ENCODE measurements around the gene SPATA9. TPM values are rescaled to one million over a fixed set of nuclear protein-coding genes. Genes with fewer than 3 reads are reported as not detected.

SPATA9 gene, protein sequence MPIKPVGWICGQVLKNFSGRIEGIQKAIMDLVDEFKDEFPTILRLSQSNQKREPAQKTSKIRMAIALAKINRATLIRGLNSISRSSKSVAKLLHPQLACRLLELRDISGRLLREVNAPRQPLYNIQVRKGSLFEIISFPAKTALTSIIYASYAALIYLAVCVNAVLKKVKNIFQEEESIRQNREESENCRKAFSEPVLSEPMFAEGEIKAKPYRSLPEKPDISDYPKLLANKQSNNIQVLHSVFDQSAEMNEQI
- polyA plus RNA-seq (ENCODE audit: insufficient read length in 3 of 3) = 1 to 10 TPM; 1.2 to 1.9 (median 1.8) TPM

- no peak for DNase-seq (ENCODE audit: low read depth in 3 of 3, low spot score in 2 of 3)
These were observed at the start of gene SPATA9 for GRCh38 chr5:95682891-95683290. Gene SPATA9 (minus strand): TSS chr5:95682991. CDS start chr5:95682854, 137 bp downstream.

DNA sequence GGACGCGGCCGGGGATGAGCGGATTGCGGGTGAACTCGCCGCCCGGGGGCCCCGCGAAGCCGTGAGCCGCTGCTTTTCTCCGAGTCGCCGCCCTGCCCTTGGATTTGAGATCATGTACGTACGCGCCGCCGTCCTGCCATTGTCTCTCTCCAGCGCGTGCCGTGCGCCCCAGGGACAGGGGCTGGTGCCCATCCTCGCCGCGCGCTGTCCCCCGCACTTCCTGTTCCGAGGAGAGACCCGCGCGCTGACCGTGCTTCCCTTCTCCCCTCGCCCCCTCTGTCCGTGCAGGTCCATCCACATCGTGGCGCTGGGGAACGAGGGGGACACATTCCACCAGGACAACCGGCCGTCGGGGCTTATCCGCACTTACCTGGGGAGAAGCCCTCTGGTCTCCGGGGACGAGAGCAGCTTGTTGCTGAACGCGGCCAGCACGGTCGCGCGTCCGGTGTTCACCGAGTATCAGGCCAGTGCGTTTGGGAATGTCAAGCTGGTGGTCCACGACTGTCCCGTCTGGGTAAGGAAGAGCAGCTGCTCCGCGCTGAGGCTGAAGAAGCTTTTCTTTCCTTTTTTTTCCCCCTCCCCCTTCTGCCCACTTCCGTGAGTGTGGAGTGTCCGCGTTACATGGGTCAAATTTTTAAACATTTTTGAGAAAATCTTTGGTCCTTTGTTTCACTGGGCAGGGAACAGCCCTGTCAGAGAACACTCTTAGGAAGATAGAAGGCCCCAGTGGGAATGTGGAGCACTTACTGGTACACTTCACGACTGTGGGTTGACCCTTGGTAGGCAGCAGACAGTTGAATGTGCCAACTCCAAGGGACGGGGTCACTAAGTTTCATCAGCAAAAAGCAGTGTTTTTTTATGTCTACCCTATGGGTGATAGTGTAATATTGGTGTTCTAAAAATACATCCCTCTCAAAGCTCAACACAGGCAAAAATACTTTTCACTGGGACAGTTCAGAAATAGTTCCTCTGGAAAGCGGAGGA lies 49.1 kb upstream of the SPATA9 start:
- peak in 1 of 3 donors; percentile 53 for DNase-seq (ENCODE audit: low read depth in 3 of 3, low spot score in 2 of 3)

DNA sequence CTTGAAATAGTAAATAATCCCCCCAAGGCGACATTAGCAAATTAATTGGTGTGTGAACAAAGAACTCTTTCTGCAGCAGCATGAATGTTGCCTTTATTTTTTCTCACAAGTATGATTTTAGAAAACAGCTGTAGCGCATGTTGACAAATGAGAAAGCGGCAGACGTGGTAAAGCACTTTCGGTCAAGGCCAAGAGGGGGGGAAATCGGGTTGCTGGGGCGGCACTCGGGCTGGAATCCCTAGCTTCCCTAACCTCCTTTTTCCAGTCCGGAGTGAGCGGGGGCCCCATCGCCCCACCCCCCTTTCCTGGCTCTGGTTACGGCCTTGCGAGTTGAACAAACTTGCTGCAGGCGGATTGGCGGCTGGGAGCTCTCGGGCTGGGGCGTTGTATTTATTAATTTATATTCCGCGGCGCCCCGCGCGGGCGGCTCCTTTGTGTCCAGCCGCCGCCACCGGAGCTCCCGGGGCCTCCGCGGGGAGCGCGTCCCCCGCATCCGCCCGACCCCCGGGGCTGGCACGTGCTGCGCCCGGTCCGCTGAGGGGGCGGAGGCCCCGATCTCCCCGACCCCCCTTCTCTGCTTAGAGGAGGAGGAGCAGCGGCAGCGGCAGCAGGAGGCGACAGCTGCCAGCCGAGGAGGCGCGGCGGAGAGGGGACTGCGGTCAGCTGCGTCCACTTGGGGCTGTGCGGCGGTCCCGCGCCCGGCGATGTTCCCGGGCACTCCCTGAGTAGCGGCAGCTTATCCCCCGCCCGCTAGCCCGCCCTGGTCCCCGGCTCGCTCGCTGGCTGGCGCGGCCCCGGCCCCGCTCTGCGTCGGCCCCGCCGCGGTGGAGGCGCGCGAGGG lies 48.2 kb upstream of the SPATA9 start, which contains the start of gene RHOBTB3:
TSS of gene RHOBTB3 (plus strand) at position 607 of the 841 bp plus-strand sequence. CDS start 347 bp downstream, outside the sequence.
- DNase-seq (ENCODE audit: low read depth in 3 of 3, low spot score in 2 of 3) = peak; percentile 71 to 80 (median 72)

- no peak for DNase-seq (ENCODE audit: low read depth in 3 of 3, low spot score in 2 of 3)
These were observed 47.4 kb upstream of the SPATA9 start for GRCh38 chr5:95730011-95730700.

DNA sequence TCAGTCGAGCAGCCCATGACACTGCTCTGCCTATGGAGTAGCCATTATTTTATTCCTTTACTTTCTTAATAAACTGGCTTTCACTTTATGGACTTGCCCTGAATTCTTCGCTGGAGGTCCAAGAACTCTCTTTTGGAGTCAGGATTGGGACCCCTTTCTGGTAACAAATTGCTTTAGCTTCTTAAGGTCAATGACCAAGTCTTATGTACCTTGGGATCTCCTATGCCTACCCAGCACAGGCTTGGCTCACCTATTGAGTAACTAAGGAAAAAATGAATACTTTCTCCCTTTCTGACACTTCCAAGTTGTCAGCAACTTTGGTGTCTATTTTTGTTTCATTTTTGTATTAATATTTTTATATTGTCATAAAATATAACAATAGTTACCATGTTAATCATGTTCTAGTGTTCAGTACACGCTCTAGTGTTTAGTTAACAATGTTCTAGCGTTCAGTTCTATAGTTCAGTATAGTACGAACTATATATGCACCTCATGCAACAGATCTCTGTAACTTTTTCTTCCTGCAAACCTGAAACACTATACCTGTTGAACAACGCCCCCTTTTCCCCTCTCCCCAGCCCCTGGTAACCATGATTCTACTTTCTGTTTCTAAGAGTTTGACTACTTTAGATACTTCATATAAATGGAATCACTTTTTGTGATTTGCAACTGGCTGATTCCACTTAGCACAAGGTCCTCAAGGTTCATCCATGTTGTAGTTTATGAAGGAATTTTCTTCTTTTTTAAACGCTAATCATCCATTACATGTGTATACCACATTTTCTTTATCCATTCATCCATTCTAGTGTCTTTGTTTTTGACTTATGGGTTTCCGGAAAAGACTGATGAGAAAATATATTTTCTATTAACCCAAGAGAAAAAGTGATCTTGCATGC lies 46.6 kb upstream of the SPATA9 start:
- DNase-seq (ENCODE audit: low read depth in 3 of 3, low spot score in 2 of 3) = no peak

DNA sequence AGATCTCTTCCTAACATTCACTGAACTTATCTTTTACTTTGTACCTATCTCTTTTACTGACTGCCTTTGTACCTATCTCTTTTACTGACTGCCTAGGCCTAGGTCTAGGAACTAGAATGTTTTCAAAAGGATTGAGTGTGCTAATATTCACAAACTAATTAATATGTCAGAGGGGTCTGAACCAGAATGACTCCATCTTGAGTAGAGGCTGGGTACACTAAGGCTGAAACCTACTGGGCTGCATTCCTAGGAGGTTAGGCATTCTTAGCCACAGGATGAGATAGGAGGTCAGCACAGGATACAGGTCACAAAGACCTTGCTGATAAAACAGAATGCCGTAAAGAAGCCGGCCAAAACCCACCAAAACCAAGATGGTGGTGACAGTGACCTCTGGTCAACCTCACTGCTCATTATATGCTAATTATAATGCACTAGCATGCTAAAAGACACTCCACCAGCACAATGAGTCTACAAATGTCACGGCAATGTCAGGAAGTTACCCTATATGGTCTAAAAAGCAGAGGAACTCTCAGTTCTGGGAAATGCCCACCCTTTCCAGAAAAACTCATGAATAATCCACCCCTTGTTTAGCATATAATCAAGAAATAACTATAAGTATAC lies 45.8 kb upstream of the SPATA9 start:
- DNase-seq (ENCODE audit: low read depth in 3 of 3, low spot score in 2 of 3) = no peak

DNA sequence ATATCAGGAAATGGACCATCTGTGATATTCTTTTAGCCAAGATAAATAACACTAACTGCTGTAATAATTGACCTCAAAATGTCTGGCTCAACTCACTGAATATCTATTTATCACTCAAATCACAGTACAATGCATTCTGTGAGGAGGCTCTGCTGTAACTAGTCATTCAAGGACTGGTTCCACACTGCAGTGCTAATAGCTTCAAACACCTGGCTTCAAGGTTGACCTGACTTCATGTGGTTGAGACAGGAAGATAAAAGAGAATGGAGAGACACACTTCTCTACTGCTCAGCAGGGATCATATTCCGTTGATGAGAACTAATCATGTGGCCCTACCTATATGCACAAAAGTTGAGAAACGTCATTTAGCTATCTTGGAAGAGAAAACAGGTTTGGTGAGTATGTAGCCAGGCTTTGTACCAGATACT lies 45.0 kb upstream of the SPATA9 start:
- no peak for DNase-seq (ENCODE audit: low read depth in 3 of 3, low spot score in 2 of 3)

DNA sequence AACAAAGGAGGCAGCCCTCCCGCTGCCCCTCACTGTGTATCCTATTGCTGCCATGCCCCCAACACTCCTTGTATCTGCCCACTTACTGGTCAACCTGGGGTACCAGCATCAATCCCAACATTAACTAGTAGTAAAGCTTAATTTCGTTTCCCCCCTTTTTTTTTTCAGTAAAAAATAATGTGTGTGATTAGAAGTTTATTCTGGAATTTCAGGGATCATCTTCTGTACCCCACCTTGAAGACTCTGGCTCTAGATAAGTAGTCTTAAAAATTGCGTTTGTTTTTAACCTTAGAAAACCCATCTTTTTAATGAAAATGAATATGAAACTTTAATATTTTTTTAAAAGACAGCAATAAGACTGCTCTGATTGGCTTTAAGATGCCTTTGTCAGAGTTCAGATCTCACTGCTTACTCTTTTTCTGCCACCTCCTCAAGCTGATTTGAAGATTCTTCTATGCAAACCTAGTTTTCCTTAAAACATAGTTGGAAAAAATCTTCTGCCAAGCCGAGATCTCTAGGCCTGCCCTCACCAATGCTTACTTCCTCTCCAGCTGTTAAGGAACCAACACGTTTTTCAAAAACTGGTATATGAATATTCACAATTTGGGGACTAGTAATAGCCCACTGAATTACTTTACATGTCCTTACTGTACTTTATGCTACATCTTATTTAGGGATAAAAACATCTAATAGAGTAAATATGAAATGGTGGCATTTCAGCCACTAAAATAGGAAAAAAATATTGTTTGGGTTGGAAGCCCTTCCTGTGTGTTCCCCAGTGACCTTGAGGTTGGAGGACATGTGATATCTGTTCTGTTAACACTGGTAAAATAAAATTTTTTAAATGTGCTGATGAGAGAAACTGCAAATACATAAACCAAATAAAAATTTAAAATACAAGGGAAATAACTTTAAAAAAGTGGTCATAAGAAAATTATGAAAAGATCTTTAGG lies 44.3 kb upstream of the SPATA9 start:
- DNase-seq (ENCODE audit: low read depth in 3 of 3, low spot score in 2 of 3) = no peak

DNA sequence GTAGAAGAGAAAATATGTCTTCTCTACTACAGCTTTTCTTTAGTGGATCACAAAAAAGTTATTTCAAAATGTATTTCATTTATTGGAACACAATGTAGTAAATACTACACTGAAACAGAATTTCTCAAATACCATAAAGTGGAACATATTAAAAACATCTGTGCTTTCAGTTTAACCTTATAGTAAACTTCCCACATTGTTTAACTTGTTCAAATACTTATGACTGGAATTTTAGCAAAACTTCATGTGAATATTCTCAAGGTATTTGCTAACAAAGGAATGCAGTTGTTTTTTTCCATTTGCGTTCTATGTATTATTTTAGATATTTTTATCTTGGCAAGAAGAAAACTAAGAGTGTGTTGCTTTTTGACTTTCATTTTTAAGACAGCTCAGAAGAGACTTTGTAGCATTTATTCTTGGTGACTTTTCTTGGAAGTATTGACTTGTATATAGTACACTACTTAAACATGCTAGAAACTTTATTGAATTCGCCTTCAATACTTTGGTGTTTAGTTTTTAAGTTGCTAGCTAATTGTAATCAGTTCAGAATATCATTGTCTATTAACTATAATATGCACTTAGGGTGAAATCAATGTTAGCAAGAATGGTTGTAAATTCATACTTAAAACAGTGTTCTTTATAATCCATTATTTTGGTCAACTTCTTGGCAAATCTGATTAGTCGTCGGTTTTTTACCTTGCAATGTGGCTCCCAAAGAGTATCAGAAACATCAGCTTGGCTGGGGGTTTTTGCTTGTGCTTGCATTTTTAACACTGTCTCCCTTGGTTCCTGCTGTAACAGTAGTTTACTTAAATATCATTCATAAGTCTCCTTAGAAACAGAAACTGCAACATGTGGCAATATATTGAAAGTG lies 43.4 kb upstream of the SPATA9 start:
- no peak for DNase-seq (ENCODE audit: low read depth in 3 of 3, low spot score in 2 of 3)

DNA sequence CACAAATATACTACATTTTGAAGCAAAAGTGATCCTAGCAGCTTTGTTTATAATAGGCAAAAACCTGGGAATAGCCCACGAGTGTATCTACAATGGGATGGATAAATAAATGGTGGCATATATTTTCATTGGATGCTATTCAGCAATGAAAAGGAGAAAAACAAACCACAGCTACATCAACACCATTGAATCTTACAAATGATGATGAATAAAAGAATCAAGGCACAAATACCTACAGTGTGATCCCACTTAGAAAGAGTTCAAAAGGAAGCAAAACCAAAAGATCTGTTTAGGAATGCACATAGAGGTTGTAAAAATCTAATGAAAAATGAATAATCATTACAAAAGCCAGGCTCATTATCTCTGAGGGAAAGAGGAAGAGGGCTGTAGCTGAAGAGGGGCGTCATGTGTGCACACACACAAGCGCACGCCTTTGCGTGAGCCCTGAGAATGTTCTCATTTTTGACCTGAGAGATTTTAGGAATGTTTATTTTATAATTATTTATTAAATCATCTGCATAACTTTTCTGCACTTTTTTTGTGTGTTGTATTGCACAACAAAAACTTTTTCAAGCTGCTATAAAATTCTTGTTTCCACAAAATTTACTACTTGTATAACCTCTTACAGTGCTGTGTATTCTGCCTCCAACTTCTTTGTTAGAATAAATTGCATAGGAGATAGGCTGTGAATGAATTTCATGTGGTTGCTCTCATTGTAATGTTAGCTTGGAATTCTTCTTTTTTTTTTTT lies 42.5 kb upstream of the SPATA9 start:
- no peak for DNase-seq (ENCODE audit: low read depth in 3 of 3, low spot score in 2 of 3)

GRCh38 chr5:95723632-95724369 lies 41.0 kb upstream of the SPATA9 start:
- DNase-seq (ENCODE audit: low read depth in 3 of 3, low spot score in 2 of 3) = no peak

- no peak for DNase-seq (ENCODE audit: low read depth in 3 of 3, low spot score in 2 of 3)
These were observed 38.9 kb upstream of the SPATA9 start for GRCh38 chr5:95721582-95722295.

GRCh38 chr5:95720094-95720786 lies 37.4 kb upstream of the SPATA9 start:
- DNase-seq (ENCODE audit: low read depth in 3 of 3, low spot score in 2 of 3) = no peak

DNA sequence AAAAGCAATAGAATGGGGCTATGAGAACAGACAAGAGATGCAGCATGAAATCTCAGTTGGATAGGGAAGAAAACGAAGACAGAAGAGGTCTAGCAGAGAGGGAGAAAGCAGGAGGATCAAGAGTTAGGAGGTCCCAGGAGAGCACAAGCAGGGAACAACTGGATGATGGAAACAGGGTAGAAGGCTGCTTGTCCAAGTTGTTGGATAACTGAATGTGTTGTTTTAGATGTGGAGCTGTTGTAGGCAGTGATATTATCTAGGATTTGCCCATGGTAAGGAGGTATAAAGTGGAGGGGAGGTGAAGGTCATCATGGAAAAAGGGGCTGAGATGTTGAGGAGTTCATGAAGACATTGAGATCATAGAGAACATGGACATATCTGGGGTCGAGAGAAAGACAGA lies 35.9 kb upstream of the SPATA9 start:
- no peak for DNase-seq (ENCODE audit: low read depth in 3 of 3, low spot score in 2 of 3)
